Transverse colon (tissue), 4 donors: ENCODE measurements around the gene ENG. TPM values are rescaled to one million over a fixed set of nuclear protein-coding genes. Genes with fewer than 3 reads are reported as not detected.

Source experiments
- DNase-seq: peaks from one replicate; pipeline ENCODE4 v3.0.0-alpha.2; 2019
- H3K27ac ChIP-seq, 4 donors: fragments of 200-600 bp; sonication (generic); 2 replicates each; pipeline ENCODE4 v1.5.1; 2016 to 2018; ENCODE audit warnings: inconsistent platforms in 4 of 4
- H3K27me3 ChIP-seq: fragments of 200-600 bp; sonication (generic); 2 replicates; pipeline ENCODE4 v1.5.1; 2017; ENCODE audit warnings: inconsistent platforms
- H3K36me3 ChIP-seq, 4 donors: fragments of 200-600 bp; sonication (generic); 2 replicates each; pipeline ENCODE4 v1.5.1; 2017 to 2019; ENCODE audit warnings: inconsistent platforms in 4 of 4
- H3K4me1 ChIP-seq, 4 donors: fragments of 200-600 bp; sonication (generic); 2 replicates each; pipeline ENCODE4 v1.5.1; 2017 to 2020; ENCODE audit warnings: inconsistent platforms in 4 of 4
- H3K4me3 ChIP-seq, 4 donors: fragments of 200-600 bp; sonication (generic); 1 replicate in 1 of 4; 2 replicates in 3 of 4; pipeline versions ENCODE4 v1.5.1 to v1.6.1; 2017 to 2019; ENCODE audit warnings: inconsistent platforms in 4 of 4
- H3K9me3 ChIP-seq, 2 donors: fragments of 200-600 bp; sonication (generic); 2 replicates each; pipeline ENCODE4 v1.5.1; 2017 to 2019; ENCODE audit warnings: inconsistent platforms in 2 of 2
- EP300 ChIP-seq: sonication (generic); formaldehyde crosslinking; IDR thresholded peaks from one replicate; pipeline ENCODE4 v1.6.1; 2017; ENCODE audit warnings: antibody characterized with exemption, low read depth
- POLR2A ChIP-seq: fragments of 450-650 bp; IDR thresholded peaks from one replicate; pipeline ENCODE4 v1.6.1; 2016; ENCODE audit warnings: antibody characterized with exemption, mild to moderate bottlenecking, moderate library complexity
- POLR2AphosphoS5 ChIP-seq, 3 donors: sonication (generic); formaldehyde crosslinking; IDR thresholded peaks; one replicate each; pipeline ENCODE4 v1.6.1; 2016; ENCODE audit warnings: antibody characterized with exemption in 3 of 3
- WGBS, 2 donors: methylation state at CpG; one replicate each; pipeline ENCODE4 v1.1.5; 2018; ENCODE audit warnings: low coverage in 1 of 2; 5-methylcytosine and 5-hydroxymethylcytosine counted together
- in situ Hi-C, 4 donors: fragments of 200-750 bp; cut with MboI; loops; one replicate each; pipeline versions ENCODE4 v1.15.0 to v1.15.1; 2017; ENCODE audit warnings: low sequenced_read_pairs in 3 of 4, low pct_ligation_motif_present in 1 of 4, low pct_unique_long_range_greater_than_20kb in 1 of 4
- intact Hi-C: fragments of 100-400 bp; cut with DNase I; formaldehyde crosslinking; loops from one replicate; pipeline ENCODE4 v1.15.1; 2023; ENCODE audit warnings: low total_unique reads
- total RNA-seq, 4 donors: library from RNA; depleted of rRNA; stranded (reverse); fragments of >200 nt; gene quantifications; one replicate each; pipeline ENCODE4 v1.1.0, GENCODE V29; 2016
- TF ChIP-seq, protein P1 (sequence below), 5 experiments: fragments of 200-600 bp in 3 of 5; fragments of 450-650 bp in 2 of 5; sonication (generic) in 3 of 5; IDR thresholded peaks; 1 replicate in 2 of 5; 2 replicates in 3 of 5; pipeline ENCODE4 v1.5.1; 2016 to 2017; ENCODE audit warnings: antibody characterized with exemption in 5 of 5, inconsistent platforms in 3 of 5, mild to moderate bottlenecking in 2 of 5, moderate library complexity in 1 of 5

The ENG gene
- total RNA-seq, 4 donors from 2014 or later, result 10.6 to 23.9 (median 17.0) TPM

GRCh38 chr9:127833555-127833954 lies 20.9 kb downstream of the ENG start:
- intact Hi-C loops, result no loop called here
- TF ChIP-seq POLR2AphosphoS5 (IDR thresholded peaks at IDR 0.05) (peak in 1 of 3 donors; percentile 26), POLR2A (no peak)
- peak overlapping the region; percentile 71 to 87 (median 81) for H3K27ac ChIP-seq
- in situ Hi-C loops, result no loop called here
- H3K27me3 ChIP-seq, result peaks cover 5% of the 10 kb centered on the region
- no peaks in the 10 kb centered on the region for H3K9me3 ChIP-seq
- no peak for DNase-seq
- H3K36me3 ChIP-seq, result no peaks in the 10 kb centered on the region
- peaks cover 6 to 58% (median 24%) of the 10 kb centered on the region in 4 donors for H3K4me1 ChIP-seq
- no peak overlapping the region for H3K4me3 ChIP-seq
- 21 to 22% methylated on average over 1 of the region's 1 CpG for WGBS, 2 donors

- TF ChIP-seq, protein P1, sequence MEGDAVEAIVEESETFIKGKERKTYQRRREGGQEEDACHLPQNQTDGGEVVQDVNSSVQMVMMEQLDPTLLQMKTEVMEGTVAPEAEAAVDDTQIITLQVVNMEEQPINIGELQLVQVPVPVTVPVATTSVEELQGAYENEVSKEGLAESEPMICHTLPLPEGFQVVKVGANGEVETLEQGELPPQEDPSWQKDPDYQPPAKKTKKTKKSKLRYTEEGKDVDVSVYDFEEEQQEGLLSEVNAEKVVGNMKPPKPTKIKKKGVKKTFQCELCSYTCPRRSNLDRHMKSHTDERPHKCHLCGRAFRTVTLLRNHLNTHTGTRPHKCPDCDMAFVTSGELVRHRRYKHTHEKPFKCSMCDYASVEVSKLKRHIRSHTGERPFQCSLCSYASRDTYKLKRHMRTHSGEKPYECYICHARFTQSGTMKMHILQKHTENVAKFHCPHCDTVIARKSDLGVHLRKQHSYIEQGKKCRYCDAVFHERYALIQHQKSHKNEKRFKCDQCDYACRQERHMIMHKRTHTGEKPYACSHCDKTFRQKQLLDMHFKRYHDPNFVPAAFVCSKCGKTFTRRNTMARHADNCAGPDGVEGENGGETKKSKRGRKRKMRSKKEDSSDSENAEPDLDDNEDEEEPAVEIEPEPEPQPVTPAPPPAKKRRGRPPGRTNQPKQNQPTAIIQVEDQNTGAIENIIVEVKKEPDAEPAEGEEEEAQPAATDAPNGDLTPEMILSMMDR (IDR thresholded peaks at IDR 0.05), result no peak
- Histone ChIP-seq H3K27ac (peak overlapping the region; percentile 17 to 84 (median 74)), H3K4me1 (peaks cover 6 to 56% (median 23%) of the 10 kb centered on the region in 4 donors), H3K4me3 (no peak overlapping the region), H3K36me3 (no peaks in the 10 kb centered on the region), H3K9me3 (no peaks in the 10 kb centered on the region), H3K27me3 (peaks cover 5% of the 10 kb centered on the region)
- 78% methylated on average over 3 to 7 of the region's 7 CpGs for WGBS, 2 donors
- intact Hi-C loops (no loop called here), in situ Hi-C loops (no loop called here)
- no peak for DNase-seq
Observed at GRCh38 chr9:127832248-127832647, 22.2 kb downstream of the ENG start.

DNA sequence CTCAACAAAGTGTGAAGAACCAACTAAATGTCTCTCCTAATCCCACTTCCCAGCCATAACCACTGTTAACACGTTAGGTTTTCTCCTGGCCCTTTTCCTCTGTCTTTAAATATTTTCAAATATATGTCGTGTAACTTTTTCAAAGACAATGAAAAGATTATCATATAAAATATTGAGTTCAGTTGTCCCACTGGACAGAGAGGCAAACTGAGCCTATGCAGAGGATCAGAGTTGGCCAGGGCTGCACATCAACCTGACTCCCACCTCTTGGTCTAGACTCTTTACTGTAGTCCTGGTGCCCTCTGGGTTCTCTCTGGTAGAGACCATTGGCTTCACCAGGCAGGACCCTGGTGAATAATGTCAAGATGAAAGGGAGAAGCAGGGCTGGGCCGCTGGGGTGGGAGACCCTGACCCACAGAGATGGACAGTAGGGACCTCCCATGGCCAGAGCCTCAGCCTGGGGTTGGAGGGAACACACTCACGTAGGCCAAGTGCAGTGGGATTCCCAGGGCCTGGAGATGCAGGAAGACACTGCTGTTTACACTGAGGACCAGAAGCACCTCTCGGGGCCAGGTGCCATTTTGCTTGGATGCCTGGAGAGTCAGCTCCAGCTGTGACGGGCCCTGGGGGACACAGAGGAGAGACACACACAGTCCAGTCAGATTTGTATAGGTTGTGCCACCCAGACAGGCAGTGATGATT lies 25.1 kb downstream of the ENG start:
- intact Hi-C loops (no loop called here), in situ Hi-C loops (no loop called here)
- DNase-seq, result no peak
- WGBS, 2 donors, result 58 to 74% methylated on average over 3 to 6 of the region's 6 CpGs
- Histone ChIP-seq H3K4me1 (peaks cover 0 to 46% (median 13%) of the 10 kb centered on the region in 4 donors), H3K4me3 (no peak overlapping the region), H3K27me3 (peaks cover 14% of the 10 kb centered on the region), H3K36me3 (no peaks in the 10 kb centered on the region), H3K27ac (peak overlapping the region; percentile 73 to 79 (median 77)), H3K9me3 (no peaks in the 10 kb centered on the region)
- TF ChIP-seq POLR2AphosphoS5 (IDR thresholded peaks at IDR 0.05) (no peak), POLR2A (no peak), EP300 (no peak)
- TF ChIP-seq, protein P1 (IDR thresholded peaks at IDR 0.05), result no peak

- peaks cover 0 to 42% (median 13%) of the 10 kb centered on the region in 4 donors for H3K4me1 ChIP-seq
- H3K9me3 ChIP-seq, result no peaks in the 10 kb centered on the region
- in situ Hi-C loops, result no loop called here
- H3K27me3 ChIP-seq, result peaks cover 14% of the 10 kb centered on the region
- no peak for TF ChIP-seq EP300
- TF ChIP-seq POLR2A, result peak; percentile 57
- TF ChIP-seq, protein P1 (IDR thresholded peaks at IDR 0.05), result no peak
- peak; percentile 68 to 81 (median 70) for TF ChIP-seq POLR2AphosphoS5 (IDR thresholded peaks at IDR 0.05)
- peak overlapping the region in 3 of 4 donors; percentile 6 to 35 (median 12) for H3K4me3 ChIP-seq
- intact Hi-C loops, result no loop called here
- no peaks in the 10 kb centered on the region for H3K36me3 ChIP-seq
- WGBS, 2 donors, result 20% methylated on average over 21 of the region's 34 CpGs; no CpG with 5 or more reads in 1 of the 2 donors
- DNase-seq, result peak; percentile 79
- H3K27ac ChIP-seq, result peak overlapping the region; percentile 73 to 79 (median 77)
Observed at GRCh38 chr9:127828262-127829031, 26.0 kb downstream of the ENG start.
